NCI-H774 (cell line): ENCODE measurements around the gene DLEC1.
"Not testable (repeated sequence)": the region's sequence is repeated elsewhere in the genome, so short reads cannot be mapped to it uniquely, and the experiment has no call there.

ENCODE experiments used
- DNase-seq: peaks from one replicate; lab custom pipeline; 2025; lab: John Stamatoyannopoulos, UW

The DLEC1 gene

DNA sequence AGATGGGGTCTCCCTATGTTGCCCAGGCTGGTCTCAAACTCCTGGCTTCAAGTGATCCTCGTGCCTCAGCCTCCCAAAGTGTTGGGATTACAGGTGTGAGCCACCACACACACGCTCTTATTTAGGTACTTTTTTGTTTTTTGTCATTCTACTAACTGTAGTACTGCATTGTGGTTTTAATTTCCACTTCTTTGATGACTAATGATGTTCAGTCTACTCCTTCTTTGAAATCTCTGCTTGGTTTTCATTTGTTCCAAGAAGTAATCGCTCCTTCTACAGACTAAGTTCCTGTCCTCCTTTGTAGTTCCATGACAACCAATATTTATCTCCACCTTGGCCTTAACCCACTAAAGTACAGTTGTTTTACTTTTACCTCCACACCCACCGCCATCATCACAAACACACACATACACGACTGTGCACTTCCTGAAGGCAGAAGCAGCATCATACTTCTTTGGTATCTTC lies 529 bp upstream of the DLEC1 start:
- DNase-seq, result no peak

DNA sequence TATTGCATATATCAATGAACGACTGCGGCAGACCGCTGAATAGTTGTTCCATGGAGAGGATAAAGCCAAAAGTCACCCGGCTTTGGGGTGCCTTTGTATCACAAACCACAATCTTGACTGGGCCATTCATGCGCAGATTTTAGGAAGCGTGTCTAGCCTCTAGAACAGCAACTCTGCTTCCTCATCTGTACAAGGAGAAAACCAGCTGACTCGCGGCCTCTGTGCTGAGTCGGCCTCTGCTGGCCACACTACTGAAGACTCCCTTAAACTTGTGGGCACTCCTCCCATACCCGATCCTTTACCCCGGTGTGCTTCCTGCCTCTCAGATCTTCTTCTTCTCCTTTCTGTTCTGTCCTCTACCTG lies 872 bp downstream of the DLEC1 start:
- DNase-seq, result no peak

DNA sequence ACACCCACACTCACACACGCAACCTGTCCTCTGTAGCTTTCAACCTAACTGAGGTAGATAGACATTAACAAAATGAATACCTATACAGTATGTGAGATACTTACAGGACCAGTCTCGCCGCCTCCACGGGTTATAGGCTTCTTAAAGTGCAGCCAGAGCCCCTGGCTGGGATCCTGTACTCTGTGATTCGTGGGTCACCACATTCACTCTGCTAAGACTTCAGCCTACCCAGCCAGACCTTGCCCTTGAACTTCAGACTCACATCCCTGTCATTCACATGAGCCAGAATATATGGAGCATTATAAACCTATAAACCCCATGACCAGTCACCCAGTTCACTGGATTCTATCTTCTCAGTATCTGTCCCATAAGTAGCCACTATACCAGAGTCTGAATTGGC lies 1.4 kb downstream of the DLEC1 start:
- DNase-seq, result no peak

DNA sequence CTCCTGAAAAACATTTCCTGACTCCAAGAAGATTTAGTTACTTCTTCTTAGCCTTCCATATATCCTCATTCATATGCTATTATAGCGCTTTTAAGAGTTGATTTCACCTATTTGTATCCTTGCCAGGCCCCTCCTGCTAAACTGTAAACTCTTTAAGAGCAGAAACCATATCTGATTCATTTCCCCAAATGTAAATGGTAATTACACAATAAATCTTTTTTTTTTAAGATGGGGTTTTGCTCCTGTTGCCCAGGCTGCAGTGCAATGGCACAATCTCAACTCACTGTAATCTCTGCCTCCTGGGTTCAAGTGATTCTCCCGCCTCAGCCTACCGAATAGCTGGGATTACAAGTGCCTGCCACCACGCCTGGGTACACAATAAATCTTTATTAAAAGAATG lies 4.5 kb downstream of the DLEC1 start:
- DNase-seq, result no peak

DNA sequence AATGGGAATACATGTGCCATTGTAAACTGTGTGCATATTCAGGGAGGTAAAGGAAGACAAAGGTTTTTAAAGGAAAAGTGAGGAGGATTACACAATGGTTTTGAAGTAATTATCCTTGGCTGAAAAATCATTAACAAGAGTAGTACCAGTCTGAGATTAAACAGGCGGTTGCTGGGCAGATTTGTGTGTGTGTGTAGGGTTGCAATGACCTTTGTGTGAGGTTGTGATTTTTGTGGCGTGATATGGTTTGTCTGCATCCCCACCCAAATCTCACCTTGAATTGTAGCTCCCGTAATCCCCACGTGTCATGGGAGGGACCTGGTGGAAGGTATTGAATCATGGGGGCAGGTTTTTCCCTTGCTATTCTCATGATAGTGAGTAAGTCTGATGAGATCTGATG lies 7.0 kb downstream of the DLEC1 start:
- no peak for DNase-seq

- DNase-seq, result no peak
These were observed 7.8 kb downstream of the DLEC1 start for GRCh38 chr3:38046821-38047220.

- no peak for DNase-seq
These were observed 8.9 kb downstream of the DLEC1 start for GRCh38 chr3:38047896-38048295.

DNA sequence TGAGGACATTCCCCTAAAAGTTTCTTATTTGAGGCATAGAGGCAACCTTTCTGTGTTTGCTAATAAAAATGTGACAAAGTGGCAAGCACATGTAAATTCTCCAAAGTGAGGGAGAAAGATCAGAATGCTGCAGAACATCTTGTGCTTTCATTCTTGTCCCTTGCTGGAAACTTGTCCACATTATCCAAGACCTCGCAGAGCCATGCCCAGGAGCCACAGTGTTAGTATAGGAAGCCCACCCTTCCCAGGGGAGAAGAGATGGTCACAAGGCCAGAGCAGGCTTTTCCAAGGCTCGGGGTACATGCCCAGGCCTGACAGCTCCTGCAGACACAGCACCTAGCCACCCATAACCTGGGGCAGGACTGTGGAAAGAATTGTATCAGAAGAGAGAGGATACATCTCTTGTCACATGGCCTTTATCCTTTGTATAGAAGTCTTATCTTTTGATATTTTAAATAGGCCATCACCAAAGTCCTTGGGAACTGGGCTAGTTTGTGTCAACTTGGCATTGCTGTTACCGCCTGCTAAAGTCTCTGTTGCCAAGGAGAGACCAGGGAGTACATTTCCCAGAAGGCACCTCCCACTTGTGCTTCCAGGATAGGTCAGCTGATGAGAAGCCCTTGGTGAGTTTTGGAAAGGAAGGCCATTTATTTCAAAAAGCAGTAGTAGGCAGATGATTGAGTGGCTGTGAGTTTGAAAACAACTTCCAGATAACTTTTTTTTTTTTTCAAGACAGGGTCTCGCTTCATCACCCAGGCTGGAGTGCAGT lies 10.5 kb downstream of the DLEC1 start:
- no peak for DNase-seq

DNA sequence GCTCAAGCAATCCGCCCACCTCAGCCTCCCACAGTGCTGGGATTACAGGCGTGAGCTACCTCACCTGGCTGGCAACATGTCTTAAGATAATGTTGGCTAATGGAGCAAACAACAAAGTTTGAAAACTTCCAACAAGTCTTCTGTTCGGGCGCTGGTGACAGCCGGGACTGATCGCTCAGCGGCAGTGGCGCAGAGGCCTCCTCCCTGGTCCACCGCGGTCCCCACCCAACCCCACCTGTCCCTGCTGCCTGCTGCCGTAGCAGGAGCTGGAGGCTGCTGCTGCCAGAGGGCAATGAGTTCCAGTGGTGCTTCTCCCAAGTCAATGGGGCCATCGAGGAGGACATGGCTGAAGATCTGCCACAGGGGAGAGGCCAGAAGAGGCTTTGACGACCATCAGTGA lies 12.1 kb downstream of the DLEC1 start:
- DNase-seq, result no peak

DNA sequence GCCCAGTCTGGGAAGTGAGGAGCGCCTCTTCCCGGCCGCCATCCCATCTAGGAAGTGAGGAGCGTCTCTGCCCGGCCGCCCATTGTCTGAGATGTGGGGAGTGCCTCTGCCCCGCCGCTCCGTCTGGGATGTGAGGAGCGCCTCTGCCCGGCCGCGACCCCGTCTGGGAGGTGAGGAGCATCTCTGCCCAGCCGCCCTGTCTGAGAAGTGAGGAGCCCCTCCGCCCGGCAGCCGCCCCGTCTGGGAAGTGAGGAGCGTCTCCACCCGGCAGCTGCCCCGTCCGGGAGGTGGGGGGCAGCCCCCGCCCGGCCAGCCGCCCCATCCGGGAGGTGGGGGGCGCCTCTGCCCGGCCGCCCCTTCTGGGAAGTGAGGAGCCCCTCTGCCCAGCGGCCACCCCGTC lies 14.3 kb downstream of the DLEC1 start:
- DNase-seq, result not testable (repeated sequence)

GRCh38 chr3:38053813-38054498 lies 14.9 kb downstream of the DLEC1 start:
- not testable (repeated sequence) for DNase-seq

- DNase-seq, result no peak
These were observed 15.5 kb downstream of the DLEC1 start for GRCh38 chr3:38054499-38055001.

DNA sequence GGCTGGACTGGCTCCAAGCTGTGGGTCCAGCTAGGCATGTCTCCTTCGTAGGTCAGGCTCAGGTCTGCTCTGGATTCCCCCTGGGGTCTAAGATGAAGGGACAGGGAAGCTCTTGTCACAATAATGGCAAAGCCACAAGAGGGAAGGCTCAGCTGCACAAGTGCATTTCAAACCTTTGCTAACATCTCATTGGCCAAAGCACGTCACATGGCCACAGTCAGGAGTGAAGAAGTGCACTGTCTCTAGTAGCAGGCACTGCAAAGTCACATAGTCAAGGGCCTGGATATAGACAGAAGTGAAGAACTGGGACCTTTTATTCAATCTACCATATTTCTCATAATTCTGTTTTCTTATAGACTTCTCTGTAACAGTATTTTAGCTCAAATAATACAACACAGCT lies 20.1 kb downstream of the DLEC1 start:
- DNase-seq, result no peak

GRCh38 chr3:38059591-38059990 lies 20.6 kb downstream of the DLEC1 start:
- no peak for DNase-seq

GRCh38 chr3:38062809-38063208 lies 23.8 kb downstream of the DLEC1 start:
- no peak for DNase-seq

DNA sequence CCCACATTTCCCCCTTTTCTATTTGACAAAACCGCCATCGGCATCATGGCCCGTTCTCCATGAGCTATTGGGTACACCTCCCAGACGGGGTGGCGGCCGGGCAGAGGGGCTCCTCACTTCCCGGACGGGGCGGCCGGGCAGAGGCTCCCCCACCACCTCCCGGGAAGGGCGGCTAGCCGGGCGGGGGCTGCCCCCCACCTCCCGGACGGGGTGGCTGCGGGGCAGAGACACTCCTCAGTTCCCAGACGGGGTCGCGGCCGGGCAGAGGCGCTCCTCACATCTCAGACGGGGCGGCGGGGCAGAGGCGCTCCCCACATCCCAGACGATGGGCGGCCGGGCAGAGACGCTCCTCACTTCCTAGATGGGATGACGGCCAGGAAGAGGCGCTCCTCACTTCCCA lies 25.4 kb downstream of the DLEC1 start:
- not testable (repeated sequence) for DNase-seq

DNA sequence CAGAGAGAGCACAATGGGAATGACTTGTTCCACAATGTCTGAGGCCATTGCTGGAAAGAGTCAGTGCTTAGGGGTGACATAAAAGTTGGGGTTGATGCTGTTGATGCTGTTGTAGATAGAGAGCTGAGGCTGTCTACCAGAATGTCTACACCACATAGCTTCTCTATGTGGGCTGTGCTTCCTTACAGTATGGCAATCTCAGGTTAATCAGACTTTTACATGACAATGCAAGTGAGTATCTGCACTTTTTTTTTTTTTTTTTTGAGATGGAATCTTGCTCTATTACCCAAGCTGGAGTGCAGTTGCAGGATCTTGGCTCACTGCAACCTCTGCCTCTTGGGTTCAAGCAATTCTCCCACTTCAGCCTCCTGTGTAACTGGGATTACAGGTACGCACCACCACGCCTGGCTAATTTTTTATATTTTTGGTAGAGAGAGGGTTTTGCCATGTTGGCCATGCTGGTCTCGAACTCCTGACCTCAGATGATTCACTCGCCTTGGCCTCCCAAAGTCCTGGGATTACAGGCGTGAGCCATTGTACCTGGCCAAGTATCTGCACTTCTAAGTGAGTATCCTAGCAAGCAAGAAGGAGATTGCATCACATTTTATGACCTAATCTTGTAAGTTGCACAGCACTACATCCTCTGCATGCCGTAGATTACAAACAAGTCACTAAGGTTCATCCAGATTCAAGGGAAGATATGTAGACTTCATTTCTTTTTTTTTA lies 28.7 kb downstream of the DLEC1 start:
- DNase-seq, result no peak

DNA sequence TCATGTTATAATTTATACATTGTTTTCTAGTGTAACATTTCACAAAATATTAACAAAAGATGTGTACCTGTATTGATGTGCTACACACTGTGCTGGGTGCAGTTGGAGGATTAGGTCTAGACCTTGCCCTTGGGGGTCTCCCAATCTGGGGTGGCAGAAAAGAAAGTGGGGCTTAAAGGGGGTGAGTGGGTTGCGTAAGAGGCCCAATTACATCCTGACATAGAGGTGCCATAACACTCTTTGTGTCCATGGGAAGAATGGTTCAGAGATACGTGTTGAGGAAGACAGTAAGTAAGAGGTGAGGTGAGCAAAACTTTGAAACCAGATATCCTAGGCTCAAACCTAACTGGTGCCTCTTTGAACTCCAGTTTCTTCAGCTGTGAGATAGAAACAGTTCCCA lies 31.0 kb downstream of the DLEC1 start:
- no peak for DNase-seq

DNA sequence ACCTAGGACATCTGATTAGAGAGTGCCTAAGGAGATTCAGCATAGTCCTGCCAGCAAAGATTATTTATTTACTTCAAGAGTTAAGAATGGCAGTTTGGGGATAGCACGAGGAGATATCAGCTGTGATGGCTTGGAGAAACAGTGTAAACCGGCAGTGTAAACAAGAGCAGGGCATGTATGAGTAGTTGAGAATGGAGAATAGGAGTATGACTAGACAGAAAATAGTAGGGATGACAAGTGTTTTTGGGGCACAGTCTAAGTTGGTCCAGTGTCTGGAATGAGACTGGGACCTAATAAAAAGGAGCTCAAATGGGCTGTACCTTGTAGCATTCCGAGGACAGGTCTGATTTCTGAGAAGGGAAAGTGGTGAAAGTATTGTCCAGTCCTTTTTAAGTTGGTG lies 38.1 kb downstream of the DLEC1 start:
- not testable (repeated sequence) for DNase-seq

GRCh38 chr3:38082296-38082695 lies 43.3 kb downstream of the DLEC1 start:
- not testable (repeated sequence) for DNase-seq

GRCh38 chr3:38083254-38083653 lies 44.2 kb downstream of the DLEC1 start:
- DNase-seq, result not testable (repeated sequence)

DNA sequence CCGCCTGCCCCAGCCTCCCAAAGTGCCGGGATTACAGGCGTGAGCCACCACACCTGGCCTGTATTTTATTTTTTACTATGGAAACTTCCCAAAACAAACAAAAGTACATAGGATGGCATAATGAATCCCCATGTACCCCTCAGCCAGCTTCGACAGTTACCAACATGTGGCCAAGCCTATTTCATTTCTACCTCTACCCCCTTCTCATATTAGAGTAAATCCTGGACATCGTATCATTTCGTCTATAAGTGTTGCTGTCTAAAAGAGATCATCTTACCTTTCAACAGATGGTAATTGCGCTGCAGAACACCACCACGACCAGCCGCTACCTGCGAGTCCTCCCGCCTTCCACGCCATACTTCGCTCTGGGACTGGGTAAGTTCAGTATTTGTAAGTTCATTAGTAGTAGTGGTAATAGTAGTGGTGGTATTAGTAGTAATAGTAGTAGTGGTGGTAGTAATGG lies 44.9 kb downstream of the DLEC1 start:
- no peak for DNase-seq
